ENCODE measurements around the gene PUM1.
"Not testable (repeated sequence)": the region's sequence is repeated elsewhere in the genome, so short reads cannot be mapped to it uniquely, and the experiment has no call there.

PUM1 gene

DNA sequence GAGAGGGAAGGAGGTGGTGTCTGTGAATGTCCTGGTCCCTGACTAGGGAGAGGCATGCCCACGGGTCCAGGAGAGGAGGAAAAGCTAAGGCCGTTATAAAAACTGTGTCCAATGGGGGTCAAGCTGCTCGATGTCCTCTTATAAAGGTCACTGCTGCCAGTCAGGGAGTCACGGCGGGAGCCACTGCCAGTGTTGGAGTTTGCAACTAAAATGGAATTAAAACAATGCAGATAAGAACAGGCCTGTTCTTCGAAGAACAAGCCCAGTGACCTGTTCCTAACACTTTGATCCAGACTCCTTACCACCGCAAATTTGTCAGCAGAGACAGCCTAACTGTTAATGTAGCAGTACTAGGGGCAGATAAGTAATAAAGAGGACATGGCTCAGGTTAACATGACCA lies 100.8 kb downstream of the PUM1 start:
- no peak for DNase-seq (ENCODE audit: low read depth in 2 of 2)

DNA sequence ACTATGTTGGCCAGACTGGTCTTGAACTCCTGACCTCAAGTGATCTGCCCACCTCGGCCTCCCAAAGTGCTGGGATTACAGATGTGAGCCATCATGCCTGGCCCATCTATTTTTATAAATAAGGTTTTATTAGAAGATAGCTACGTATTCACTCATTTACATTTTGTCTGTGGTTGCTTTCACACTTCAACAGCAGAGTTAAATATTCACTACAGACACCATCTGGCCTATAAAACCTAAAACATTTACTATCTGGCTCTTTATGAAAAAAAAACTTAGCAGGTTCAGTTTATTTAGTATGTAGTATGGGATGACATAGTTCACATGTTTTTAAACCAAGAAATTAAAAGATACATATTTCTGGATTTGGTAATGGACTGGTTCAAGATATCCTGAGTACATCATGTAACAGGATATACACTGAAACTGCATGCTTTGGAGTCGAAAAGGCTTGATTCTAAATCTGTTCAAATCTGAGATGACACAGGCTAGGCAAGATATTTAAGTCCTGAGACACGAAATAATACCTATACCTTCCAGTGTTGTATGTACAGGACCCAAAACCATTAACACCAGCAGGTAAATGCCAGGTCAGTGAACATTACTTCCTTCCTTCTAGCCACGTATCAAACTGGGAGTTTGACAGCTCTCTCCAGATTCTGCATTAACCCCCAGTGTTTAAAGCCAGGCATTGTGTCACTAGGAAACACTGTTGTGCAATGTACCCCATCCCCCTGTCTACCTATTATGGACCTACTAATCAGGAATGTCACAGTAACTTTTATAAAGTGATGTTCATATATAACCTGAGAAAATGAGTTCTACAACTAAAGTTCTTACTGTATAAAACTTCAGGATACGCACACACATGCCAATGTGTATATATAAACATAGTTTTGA lies 102.7 kb downstream of the PUM1 start:
- DNase-seq (ENCODE audit: low read depth in 2 of 2): no peak

DNA sequence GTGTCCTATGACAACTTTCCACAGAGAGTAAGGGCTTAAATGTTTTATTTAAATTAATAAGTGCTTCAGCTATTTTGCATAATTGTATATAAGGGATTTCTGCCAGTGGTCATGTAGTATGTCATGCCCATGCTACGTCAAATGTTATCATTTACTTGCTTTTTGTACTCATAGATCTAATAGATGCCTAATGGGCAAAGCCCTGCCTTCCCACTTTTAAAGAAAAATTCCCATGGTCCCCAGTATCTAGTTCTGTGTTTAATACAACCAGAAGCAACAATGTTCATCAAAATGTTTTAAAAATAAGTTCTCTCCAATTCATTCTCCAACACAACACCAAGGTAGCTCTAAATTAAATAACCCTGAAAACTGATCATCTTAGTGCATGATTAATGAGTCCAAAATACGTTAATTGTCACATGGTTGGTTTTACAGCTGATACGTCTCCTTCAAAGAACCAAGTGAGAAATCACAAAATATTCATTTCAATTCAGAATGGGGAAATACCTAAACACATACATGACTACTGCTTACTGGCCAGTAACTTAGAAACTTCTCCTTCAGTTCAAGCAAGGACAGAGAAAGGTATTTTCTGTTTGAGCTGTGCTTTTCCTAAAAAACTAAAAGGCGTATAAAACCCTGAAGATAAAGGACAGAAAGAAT lies 107.8 kb downstream of the PUM1 start:
- no peak for DNase-seq (ENCODE audit: low read depth in 2 of 2)

DNA sequence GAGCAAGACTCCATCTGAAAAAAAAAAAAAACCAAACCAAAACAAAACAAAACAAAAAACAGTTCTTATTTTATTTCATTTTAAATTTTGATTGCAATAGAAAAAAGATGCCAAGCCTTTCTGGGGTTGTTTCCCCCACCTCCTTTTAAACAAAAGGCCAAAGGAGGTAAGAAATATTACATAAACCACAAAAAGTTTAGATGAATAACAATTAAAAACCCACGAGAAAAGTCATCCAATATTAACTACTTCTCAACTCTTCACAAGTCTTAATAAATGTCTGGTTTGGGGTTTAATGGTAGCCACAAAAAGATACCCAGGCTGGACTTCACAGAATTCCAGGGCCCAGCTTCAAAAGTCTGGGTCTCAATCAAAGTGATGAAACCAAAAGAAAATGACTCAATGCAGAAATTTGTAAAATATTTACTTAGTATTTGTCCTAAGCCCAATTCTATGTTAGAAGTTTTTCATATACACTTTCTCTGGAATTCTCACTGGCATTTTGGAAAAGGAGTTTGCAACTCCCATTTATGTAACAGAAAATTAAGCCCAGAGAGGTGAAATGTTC lies 110.0 kb downstream of the PUM1 start:
- DNase-seq (ENCODE audit: low read depth in 2 of 2): no peak

DNA sequence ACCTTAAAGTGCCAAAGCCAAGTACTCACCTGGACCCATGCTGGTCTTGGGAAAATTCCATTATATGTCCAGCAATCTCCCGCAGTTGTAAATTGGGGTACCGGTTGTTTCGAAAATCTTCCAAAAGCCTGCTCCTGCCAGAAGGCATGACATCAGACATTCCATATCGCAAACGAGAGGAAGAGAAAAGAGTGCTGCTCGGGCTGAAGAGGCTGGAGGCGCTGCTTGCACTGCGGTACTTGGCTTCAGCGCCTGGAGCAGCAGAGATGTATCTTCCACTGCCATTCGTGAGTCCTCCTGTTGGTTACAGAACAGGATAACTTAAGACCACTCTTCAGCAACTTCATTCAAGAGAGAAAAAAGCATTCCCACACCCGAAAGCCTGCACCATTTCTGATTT lies 111.8 kb downstream of the PUM1 start:
- DNase-seq (ENCODE audit: low read depth in 2 of 2): no peak

- DNase-seq (ENCODE audit: low read depth in 2 of 2): no peak
Measured at GRCh38 chr1:30952098-30952497, 113.4 kb downstream of the PUM1 start.

DNA sequence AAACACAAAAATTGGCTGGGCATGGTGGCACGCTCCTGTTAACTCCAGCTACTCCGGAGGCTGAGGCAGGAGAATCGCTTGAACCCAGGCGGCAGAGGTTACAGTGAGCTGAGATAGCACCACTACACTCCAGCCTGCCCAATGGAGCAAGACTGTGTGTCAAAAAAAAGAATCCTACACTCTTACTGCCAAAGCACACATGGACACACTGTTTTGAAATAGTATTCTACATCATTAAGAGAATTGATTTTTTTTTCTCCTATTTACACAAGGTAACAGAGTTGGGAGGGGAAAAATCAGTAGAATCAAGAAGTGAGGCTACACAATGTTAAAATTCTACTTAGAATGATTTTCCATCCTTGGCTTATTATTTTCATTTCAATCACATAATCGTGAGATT lies 114.8 kb downstream of the PUM1 start:
- no peak for DNase-seq (ENCODE audit: low read depth in 2 of 2)

DNA sequence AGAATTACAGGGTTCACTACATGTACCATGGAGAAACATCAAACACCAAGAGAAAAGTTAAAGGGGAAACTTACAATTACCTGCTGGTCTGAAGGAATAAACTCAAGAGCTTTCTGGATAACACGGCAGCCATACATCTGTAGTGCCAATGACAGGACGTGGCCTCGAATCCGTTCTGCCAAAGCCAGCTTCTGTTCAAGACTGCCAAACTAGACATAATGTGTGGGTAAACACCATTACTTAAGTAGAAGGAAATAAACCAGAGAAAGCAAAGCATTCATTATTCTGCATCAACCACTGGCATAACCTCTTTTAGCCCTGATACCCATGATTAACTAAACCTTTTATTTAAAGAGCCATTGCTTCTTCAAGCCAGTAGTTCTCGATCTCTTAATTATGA lies 115.5 kb downstream of the PUM1 start:
- DNase-seq (ENCODE audit: low read depth in 2 of 2): no peak

DNA sequence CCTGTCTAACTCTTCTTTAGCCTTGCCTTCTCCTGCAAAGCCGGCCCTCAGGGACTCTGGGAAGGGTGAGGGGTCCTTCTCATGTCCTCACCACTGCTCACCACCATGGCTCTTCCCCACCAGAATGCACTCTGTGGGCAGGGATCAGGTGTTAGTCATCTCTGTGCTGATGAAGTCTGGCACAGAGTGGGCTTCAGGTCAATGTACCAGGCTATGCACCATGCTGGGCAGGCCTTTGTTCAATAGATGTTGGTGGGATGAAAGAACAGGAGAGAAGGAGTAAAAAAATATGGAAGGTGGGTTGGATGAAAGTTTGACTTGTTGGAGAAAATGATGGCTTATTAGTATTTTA lies 116.1 kb downstream of the PUM1 start:
- DNase-seq (ENCODE audit: low read depth in 2 of 2): not testable (repeated sequence)

- not testable (repeated sequence) for DNase-seq (ENCODE audit: low read depth in 2 of 2)
Measured at GRCh38 chr1:30948813-30949486, 116.6 kb downstream of the PUM1 start.

DNA sequence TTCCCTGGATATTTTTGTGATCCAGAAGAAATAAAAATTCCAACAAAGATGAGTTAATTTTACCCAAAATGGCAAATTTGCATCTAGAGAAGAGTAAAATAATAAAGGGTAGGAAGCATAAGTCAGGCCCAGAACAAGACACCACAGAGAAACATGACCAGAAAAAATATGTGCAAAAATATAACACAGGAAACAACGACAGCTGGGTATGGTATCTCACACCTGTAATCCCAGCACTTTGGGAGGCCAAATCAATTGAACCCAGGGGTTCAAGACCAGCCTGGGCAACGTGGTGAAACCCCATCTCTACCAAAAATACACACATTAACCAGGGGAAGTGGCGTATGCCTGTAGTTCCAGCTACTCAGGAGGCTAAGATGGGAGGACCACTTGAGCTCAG lies 117.2 kb downstream of the PUM1 start:
- DNase-seq (ENCODE audit: low read depth in 2 of 2): no peak

DNA sequence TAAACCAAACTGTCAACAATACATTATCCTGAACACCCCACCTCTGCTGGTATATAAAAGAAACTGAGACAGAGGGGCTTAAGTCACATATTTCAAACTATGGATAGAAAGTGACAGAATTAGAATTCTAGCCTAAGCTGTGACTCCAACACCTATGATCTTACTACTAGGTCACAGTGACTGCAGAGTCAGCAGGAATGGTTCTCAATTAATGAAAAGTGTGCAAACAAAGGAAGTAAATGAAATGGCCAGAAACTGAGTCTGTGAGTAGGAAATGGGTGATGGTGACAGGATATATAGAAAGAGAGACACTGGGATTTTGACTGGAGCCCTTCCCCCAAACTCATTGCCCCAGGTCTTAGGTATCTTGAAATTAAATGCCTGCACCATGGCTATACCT lies 118.3 kb downstream of the PUM1 start:
- no peak for DNase-seq (ENCODE audit: low read depth in 2 of 2)

DNA sequence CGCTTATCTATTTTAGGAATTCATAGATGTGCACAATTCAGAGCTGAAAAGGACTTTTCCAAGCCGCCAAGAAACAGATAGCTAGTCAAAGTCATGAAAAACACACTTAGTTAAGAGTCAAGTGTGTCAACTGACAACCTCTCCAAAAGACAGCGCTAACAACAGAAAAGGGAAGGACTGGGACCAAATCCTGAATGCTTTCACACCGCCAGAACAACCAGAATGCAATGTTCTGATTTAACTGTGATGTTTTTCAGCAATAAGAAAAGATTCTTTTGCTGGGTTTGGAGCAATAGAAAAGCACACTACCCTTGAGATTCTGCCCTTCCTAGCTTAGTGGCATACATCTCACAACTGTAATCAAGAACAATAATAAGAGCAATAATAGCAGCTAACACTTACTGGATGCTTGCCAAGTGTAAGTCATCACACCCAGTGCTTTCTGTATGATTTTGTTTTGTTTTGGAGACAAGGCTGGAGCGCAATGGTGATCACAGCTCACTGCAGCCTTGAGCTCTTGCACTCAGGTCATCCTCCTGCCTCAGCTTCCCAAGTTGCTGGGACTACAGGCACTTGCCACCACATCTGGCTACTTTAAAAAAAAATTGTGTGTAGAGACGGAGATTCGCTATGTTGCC lies 123.1 kb downstream of the PUM1 start:
- DNase-seq (ENCODE audit: low read depth in 2 of 2): no peak

- DNase-seq (ENCODE audit: low read depth in 2 of 2): no peak
Measured at GRCh38 chr1:30940541-30940940, 125.0 kb downstream of the PUM1 start.

DNA sequence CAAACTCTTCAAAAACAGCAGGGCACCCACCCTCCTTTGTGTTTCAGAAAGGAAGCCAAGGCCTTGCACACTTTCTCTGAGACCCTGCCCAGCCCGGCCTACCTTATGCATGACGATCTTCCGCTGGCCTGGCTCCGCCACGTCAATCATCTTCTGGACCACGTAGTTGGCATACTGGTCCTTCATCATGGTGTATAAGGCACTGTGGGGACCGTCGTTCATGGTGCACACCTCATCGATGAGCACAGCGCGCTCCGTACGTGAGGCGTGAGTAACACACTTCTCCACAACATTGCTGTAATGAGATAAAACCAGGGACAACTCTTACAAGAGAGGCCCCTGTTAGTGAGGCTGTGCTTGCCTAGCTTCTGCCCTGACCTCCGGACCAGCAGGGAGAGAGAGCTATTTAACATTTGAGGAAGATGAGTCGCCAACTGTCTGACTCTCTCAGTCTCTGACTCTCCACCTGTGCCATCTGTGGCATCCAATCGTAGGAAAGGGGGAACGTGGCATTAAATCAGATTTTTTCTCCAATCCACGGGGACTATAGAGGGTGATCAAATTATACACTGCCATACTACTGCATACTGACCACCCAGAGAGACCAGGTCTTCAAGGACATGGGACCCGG lies 128.9 kb downstream of the PUM1 start:
- no peak for DNase-seq (ENCODE audit: low read depth in 2 of 2)

DNA sequence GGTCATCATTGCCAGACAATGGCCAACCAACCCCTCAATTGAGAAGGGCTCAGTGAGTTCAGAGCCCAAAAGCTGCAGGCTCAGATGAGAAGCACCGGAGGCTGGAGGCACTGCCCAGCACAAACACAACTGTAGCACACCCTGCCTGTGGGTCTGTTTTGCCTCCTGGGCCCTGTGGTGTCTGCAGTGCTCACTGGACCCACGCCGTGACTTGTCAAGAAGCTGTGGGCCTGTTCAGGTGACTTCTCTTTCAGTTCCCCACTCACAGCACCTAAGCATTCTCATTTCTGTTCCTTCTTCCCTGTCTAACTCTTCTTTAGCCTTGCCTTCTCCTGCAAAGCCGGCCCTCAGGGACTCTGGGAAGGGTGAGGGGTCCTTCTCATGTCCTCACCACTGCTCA lies 129.8 kb downstream of the PUM1 start:
- not testable (repeated sequence) for DNase-seq (ENCODE audit: low read depth in 2 of 2)

GRCh38 chr1:30934613-30935012 lies 130.9 kb downstream of the PUM1 start:
- DNase-seq (ENCODE audit: low read depth in 2 of 2): no peak

- DNase-seq (ENCODE audit: low read depth in 2 of 2): no peak
Measured at GRCh38 chr1:30933874-30934252, 131.7 kb downstream of the PUM1 start.

- no peak for DNase-seq (ENCODE audit: low read depth in 2 of 2)
Measured at GRCh38 chr1:30930631-30931173, 134.8 kb downstream of the PUM1 start.

GRCh38 chr1:30929944-30930525 lies 135.5 kb downstream of the PUM1 start:
- no peak for DNase-seq (ENCODE audit: low read depth in 2 of 2)

Measured in stimulated activated CD8-positive, alpha-beta memory T cell treated with anti-CD3 and anti-CD28 coated beads, Interleukin-7, amount 100 ng/mL, for 4 hours (primary cell).